Measurements from ENCODE around the gene BHLHE41.

BHLHE41 gene

DNA sequence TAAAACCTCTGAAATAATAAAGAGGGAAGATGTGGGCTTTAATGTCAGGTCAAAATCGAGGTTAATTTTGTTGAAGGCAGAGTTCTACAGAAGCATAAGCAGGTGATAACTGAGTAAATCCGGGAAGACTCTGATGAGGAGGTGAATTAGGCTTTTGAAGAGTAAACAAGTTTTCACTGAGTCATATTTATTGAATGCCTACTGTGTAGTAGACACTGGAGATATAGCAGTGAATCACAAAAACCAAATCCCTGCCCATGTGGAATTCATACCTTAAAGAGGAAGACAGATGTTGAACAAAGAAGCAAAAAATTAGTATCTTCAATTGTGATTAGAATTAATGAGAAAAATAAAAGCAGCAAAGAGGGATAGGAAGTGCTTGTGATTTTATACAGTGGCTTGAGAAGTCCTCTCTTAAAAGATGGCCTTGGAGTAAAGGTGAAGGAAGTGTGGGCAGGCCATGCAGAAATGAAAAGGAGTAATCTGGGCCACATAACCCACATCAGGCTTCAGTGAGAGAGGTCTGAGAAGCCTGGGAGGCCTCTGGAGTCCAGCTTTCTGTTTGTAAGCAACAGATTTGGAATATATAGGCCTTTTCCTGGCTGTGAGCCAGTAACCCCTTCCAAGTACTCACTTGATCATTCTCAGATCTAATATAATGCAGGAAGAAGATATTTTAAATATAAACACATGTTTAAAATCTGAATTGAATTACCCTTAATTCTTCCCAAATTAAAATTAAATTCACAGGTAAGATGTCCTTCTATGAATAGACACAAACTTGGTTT, 46.7 kb downstream of the BHLHE41 start:
- peak; percentile 15 for DNase-seq (ENCODE audit: low read depth)
